SK-N-MC (cell line): ENCODE results near the gene HERC4.

Source experiments
- EZH2 ChIP-seq: fragments of 200-600 bp; sonication (generic); IDR thresholded peaks from one replicate; pipeline ENCODE4 v1.6.1; 2017; ENCODE audit warnings: antibody characterized with exemption
- FOXP2 ChIP-seq: optimal IDR thresholded peaks from 2 replicates; pipeline ENCODE3; 2011; ENCODE audit warnings: mild to moderate bottlenecking, moderate library complexity; ENCODE audit not compliant: insufficient read depth; ENCODE audit errors: extremely low read length, control extremely low read depth
- POLR2AphosphoS5 ChIP-seq: IDR thresholded peaks from 2 replicates; pipeline ENCODE4 v1.6.1; 2012; ENCODE audit warnings: mild to moderate bottlenecking, low read depth, low read length, borderline replicate concordance

DNA sequence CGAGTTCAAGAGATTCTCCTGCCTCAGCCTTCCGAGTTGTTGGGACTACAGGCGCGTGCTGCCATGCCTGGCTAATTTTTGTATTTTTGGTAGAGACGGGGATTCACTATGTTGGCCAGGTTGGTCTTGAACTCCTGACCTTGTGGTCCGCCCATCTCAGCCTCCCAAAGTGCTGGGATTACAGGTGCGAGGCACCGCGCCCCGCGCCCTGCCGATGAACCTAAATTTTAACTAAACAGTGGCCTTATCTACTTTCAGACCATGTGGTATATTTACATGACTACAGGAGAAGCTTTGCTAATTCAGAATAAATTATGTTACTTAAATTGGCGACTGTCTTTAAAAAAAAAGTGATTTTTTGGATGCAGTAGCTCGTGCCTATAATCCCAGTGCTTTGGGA is 181.4 kb downstream of the HERC4 start:
- TF ChIP-seq POLR2AphosphoS5 (no peak), EZH2 (no peak), FOXP2 (no peak)
